Fibroblast of pulmonary artery (primary cell): ENCODE results near the gene HOXB3.
A peak's percentile ranks its signal among the peaks of the same experiment; 100 is the strongest.

Source experiments
- DNase-seq: peaks from one replicate; pipeline ENCODE4 v3.0.0-alpha.2; 2010; ENCODE audit warnings: low read depth
- H3K4me3 ChIP-seq: replicated peaks from 2 replicates; pipeline ENCODE4 v1.5.1; 2011; ENCODE audit warnings: low read depth, mild to moderate bottlenecking, control low read depth, low read length, moderate library complexity
- CTCF ChIP-seq: IDR thresholded peaks from 2 replicates; pipeline ENCODE4 v1.5.1; 2011; ENCODE audit warnings: mild to moderate bottlenecking, control low read depth, low read length, inconsistent platforms; ENCODE audit errors: missing control alignments

The HOXB3 gene

GRCh38 chr17:48503747-48504146 lies 86.3 kb downstream of the HOXB3 start:
- TF ChIP-seq CTCF, result no peak
- no peak for DNase-seq

GRCh38 chr17:48502901-48503300 lies 87.1 kb downstream of the HOXB3 start:
- DNase-seq, result no peak
- no peak for TF ChIP-seq CTCF
- no peak overlapping the region for H3K4me3 ChIP-seq

More at GRCh38 chr17:48503747-48504146, 86.3 kb downstream of the HOXB3 start:
- no peak overlapping the region for H3K4me3 ChIP-seq

- no peak for DNase-seq
- TF ChIP-seq CTCF, result no peak
- H3K4me3 ChIP-seq, result no peak overlapping the region
These were observed 87.7 kb downstream of the HOXB3 start for GRCh38 chr17:48502312-48502711.

- no peak for TF ChIP-seq CTCF
- DNase-seq, result peak; percentile 53
- no peak overlapping the region for H3K4me3 ChIP-seq
These were observed 89.3 kb downstream of the HOXB3 start for GRCh38 chr17:48500435-48501426.

- no peak for TF ChIP-seq CTCF
- H3K4me3 ChIP-seq, result no peak overlapping the region
These were observed 90.2 kb downstream of the HOXB3 start for GRCh38 chr17:48499735-48500434.

GRCh38 chr17:48499248-48499647 lies 90.8 kb downstream of the HOXB3 start:
- DNase-seq, result no peak
- no peak overlapping the region for H3K4me3 ChIP-seq
- TF ChIP-seq CTCF, result no peak

More at GRCh38 chr17:48499735-48500434, 90.2 kb downstream of the HOXB3 start:
- no peak for DNase-seq
